ENCODE results near the gene PALMD.

DNA sequence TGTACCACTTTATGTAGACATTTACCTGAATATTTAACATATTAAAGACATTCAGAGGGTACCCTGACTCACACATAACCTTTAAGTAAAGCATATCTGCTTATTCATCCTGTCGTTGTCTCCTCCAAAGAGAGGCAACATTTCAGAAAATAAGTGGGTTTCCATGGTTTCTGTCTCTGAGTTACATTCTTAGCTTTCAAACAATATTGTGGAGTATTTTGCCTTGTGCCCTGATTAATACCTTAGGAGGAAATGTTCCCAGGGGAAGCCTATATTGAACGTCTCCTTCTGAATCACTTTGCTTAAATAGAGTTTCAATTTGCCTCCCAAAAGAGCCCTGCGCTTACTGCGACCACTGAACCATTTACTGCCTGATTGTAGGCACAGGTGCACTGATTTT, 26.1 kb downstream of the PALMD start:
- no peak for TF ChIP-seq SIN3A (IDR thresholded peaks at IDR 0.05; ENCODE audit: borderline replicate concordance, low read depth, low read length)
- no peak for TF ChIP-seq EP300 (IDR thresholded peaks at IDR 0.05; ENCODE audit: borderline replicate concordance in 1 of 2, low read depth in 1 of 2, low read length in 1 of 2)
- no peak for TF ChIP-seq GATA2 (CRISPR knock-in tag; IDR thresholded peaks at IDR 0.05)
- no peak for TF ChIP-seq CTCF (IDR thresholded peaks at IDR 0.05)
- TF ChIP-seq ELF1 (IDR thresholded peaks at IDR 0.05): no peak
